Neuronal stem cell (in vitro differentiated cells): Measurements from ENCODE around the gene TRMT1.
A peak's percentile ranks its signal among the peaks of the same experiment; 100 is the strongest.

Experiments used
- DNase-seq: peaks from one replicate; pipeline ENCODE4 v3.0.0-alpha.2; 2013; ENCODE audit warnings: low spot score
- H2AFZ ChIP-seq: one replicate; pipeline ENCODE4 v1.6.1; 2013; ENCODE audit warnings: mild to moderate bottlenecking, low read length, inconsistent platforms
- H2AK5ac ChIP-seq: 2 replicates; pipeline ENCODE4 v1.6.1; 2013; ENCODE audit warnings: low read depth, mild to moderate bottlenecking, inconsistent platforms, low read length, moderate library complexity, mixed read lengths
- H2BK120ac ChIP-seq: 2 replicates; pipeline ENCODE4 v1.6.1; 2013; ENCODE audit warnings: low read depth, mild to moderate bottlenecking, inconsistent platforms, low read length, moderate library complexity, mixed read lengths
- H2BK12ac ChIP-seq: one replicate; pipeline ENCODE4 v1.6.1; 2013; ENCODE audit warnings: low read length, inconsistent platforms
- H2BK15ac ChIP-seq: 2 replicates; pipeline ENCODE4 v1.6.1; 2013; ENCODE audit warnings: mild to moderate bottlenecking, low read length, inconsistent platforms, mixed read lengths
- H2BK5ac ChIP-seq: one replicate; pipeline ENCODE4 v1.6.1; 2013; ENCODE audit warnings: inconsistent platforms, mild to moderate bottlenecking, low read length, moderate library complexity
- H3K14ac ChIP-seq: one replicate; pipeline ENCODE4 v1.6.1; 2013; ENCODE audit warnings: low read length, inconsistent platforms
- H3K18ac ChIP-seq: 2 replicates; pipeline ENCODE4 v1.6.1; 2013; ENCODE audit warnings: low read length, inconsistent platforms
- H3K23ac ChIP-seq: 2 replicates; pipeline ENCODE4 v1.6.1; 2013; ENCODE audit warnings: low read depth, mild to moderate bottlenecking, mixed read lengths, low read length, inconsistent platforms; ENCODE audit not compliant: poor library complexity
- H3K27ac ChIP-seq: replicated peaks from 3 replicates; pipeline ENCODE4 v1.5.1; 2013; ENCODE audit warnings: low read length, inconsistent platforms
- H3K27me3 ChIP-seq, 3 experiments: 2 replicates each; pipeline ENCODE4 v1.6.1; 2013; ENCODE audit warnings: low read length in 3 of 3, mild to moderate bottlenecking in 2 of 3, inconsistent platforms in 1 of 3, low read depth in 1 of 3, mixed read lengths in 1 of 3, moderate library complexity in 1 of 3; ENCODE audit not compliant: control insufficient read depth in 3 of 3, insufficient read depth in 3 of 3
- H3K36me3 ChIP-seq, 2 donors: replicated peaks in 1 of 2; 2 replicates each; pipeline ENCODE4 v1.6.1; 2013; ENCODE audit warnings: low read length in 2 of 2; ENCODE audit not compliant: control insufficient read depth in 2 of 2, insufficient read depth in 2 of 2
- H3K4ac ChIP-seq: 2 replicates; pipeline ENCODE4 v1.6.1; 2013; ENCODE audit warnings: inconsistent platforms, mild to moderate bottlenecking, low read length, moderate library complexity
- H3K4me1 ChIP-seq, 2 donors: 1 replicate in 1 of 2; 2 replicates in 1 of 2; pipeline ENCODE4 v1.6.1; 2013; ENCODE audit warnings: low read length in 2 of 2, low read depth in 1 of 2; ENCODE audit not compliant: control insufficient read depth in 2 of 2, insufficient read depth in 1 of 2
- H3K4me2 ChIP-seq: one replicate; pipeline ENCODE4 v1.6.1; 2013; ENCODE audit warnings: mild to moderate bottlenecking, low read length, inconsistent platforms; ENCODE audit not compliant: insufficient read depth, poor library complexity, severe bottlenecking
- H3K4me3 ChIP-seq, 2 donors: 2 replicates each; pipeline ENCODE4 v1.5.1; 2013; ENCODE audit warnings: low read length in 2 of 2, mild to moderate bottlenecking in 2 of 2, inconsistent platforms in 1 of 2, moderate library complexity in 1 of 2
- H3K79me1 ChIP-seq: one replicate; pipeline ENCODE4 v1.6.1; 2013; ENCODE audit warnings: low read depth, mild to moderate bottlenecking, inconsistent platforms, low read length, moderate library complexity
- H3K9ac ChIP-seq: one replicate; pipeline ENCODE4 v1.6.1; 2013; ENCODE audit warnings: mild to moderate bottlenecking, low read depth, low read length, inconsistent platforms; ENCODE audit not compliant: poor library complexity
- H3K9me3 ChIP-seq, 2 donors: replicated peaks in 1 of 2; 2 replicates each; pipeline versions ENCODE3 to v1.6.1; 2013; ENCODE audit warnings: low read length in 2 of 2, mild to moderate bottlenecking in 2 of 2, inconsistent platforms in 1 of 2, low read depth in 1 of 2, mixed read lengths in 1 of 2, moderate library complexity in 1 of 2; ENCODE audit not compliant: control insufficient read depth in 2 of 2, insufficient read depth in 1 of 2
- H4K8ac ChIP-seq: one replicate; pipeline ENCODE4 v1.6.1; 2013; ENCODE audit warnings: low read depth, mild to moderate bottlenecking, inconsistent platforms, low read length, moderate library complexity
- H4K91ac ChIP-seq: one replicate; pipeline ENCODE4 v1.6.1; 2013; ENCODE audit warnings: low read length, low read depth, mild to moderate bottlenecking, inconsistent platforms; ENCODE audit not compliant: poor library complexity
- WGBS, 2 donors: extraction: QIAGEN DNeasy Blood & Tissue Kit; methylation state at CpG; one replicate each; pipeline ENCODE4 v1.1.7; 2013; ENCODE audit warnings: missing lambda C conversion rate in 2 of 2, mixed read lengths in 1 of 2; ENCODE audit not compliant: insufficient read length in 2 of 2, insufficient replicate concordance in 1 of 2; ENCODE audit errors: extremely low coverage in 2 of 2; 5-methylcytosine and 5-hydroxymethylcytosine counted together

TRMT1 gene

DNA sequence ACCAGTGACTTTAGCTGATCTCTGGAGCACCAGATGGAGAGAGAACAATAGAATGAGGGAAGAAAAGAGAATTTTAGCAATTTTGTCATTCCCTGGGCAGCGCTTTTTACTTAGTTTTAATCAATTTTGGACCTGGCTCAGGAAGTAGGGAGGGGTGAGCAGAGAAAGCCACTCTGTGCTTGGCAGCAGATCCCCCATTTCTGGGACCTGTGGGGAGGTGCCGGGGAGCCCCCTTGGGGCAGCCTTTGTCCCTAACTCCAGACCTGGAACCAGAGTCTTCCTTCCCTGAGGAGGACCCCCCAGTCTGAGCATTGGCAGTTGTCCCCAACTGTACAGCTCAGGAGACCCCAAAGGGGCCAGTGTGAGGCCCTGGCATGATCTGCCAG lies 24.4 kb downstream of the TRMT1 start:
- no peak overlapping the region for H2BK12ac ChIP-seq
- no peak overlapping the region for H4K91ac ChIP-seq
- no peak overlapping the region for H3K4me3 ChIP-seq
- no peaks in the 10 kb centered on the region for H3K79me1 ChIP-seq
- peak overlapping the region; percentile 88 for H3K18ac ChIP-seq
- no peak overlapping the region for H4K8ac ChIP-seq
- H3K36me3 ChIP-seq: no peaks in the 10 kb centered on the region
- peak overlapping the region; percentile 82 for H2AK5ac ChIP-seq
- no peak overlapping the region for H3K9ac ChIP-seq
- WGBS, 2 donors: no CpG with 5 or more reads among the region's 2 CpGs
- H2BK15ac ChIP-seq: no peak overlapping the region
- H3K23ac ChIP-seq: no peak overlapping the region
- no peak overlapping the region for H3K27ac ChIP-seq
- DNase-seq: no peak
- no peak overlapping the region for H3K4me2 ChIP-seq
- H2BK5ac ChIP-seq: no peak overlapping the region
- H3K9me3 ChIP-seq: no peaks in the 10 kb centered on the region
- H3K4ac ChIP-seq: no peak overlapping the region
- no peak overlapping the region for H3K14ac ChIP-seq
- H2AFZ ChIP-seq: no peak overlapping the region
- H3K4me1 ChIP-seq: peaks cover 24 to 42% of the 10 kb centered on the region in 2 donors
- no peak overlapping the region for H2BK120ac ChIP-seq
- H3K27me3 ChIP-seq: peaks cover 0 to 92% (median 34%) of the 10 kb centered on the region in 3 experiments

GRCh38 chr19:13091400-13092157 lies 25.0 kb downstream of the TRMT1 start:
- H2AFZ ChIP-seq: no peak overlapping the region
- no peak overlapping the region for H2AK5ac ChIP-seq
- no peak overlapping the region for H3K9ac ChIP-seq
- no peaks in the 10 kb centered on the region for H3K79me1 ChIP-seq
- H3K4me2 ChIP-seq: no peak overlapping the region
- peak overlapping the region; percentile 76 for H3K23ac ChIP-seq
- H3K4me1 ChIP-seq: peaks cover 24 to 42% of the 10 kb centered on the region in 2 donors
- no peak overlapping the region for H3K4ac ChIP-seq
- H3K4me3 ChIP-seq: no peak overlapping the region
- no peak overlapping the region for H3K27ac ChIP-seq
- no peak for DNase-seq
- peak overlapping the region; percentile 24 for H3K18ac ChIP-seq
- no CpG with 5 or more reads among the region's 25 CpGs for WGBS, 2 donors
- H4K8ac ChIP-seq: no peak overlapping the region
- H4K91ac ChIP-seq: no peak overlapping the region
- no peak overlapping the region for H2BK5ac ChIP-seq
- H3K14ac ChIP-seq: no peak overlapping the region
- H3K9me3 ChIP-seq: no peaks in the 10 kb centered on the region
- peaks cover 0 to 92% (median 28%) of the 10 kb centered on the region in 3 experiments for H3K27me3 ChIP-seq
- no peak overlapping the region for H2BK12ac ChIP-seq
- no peak overlapping the region for H2BK120ac ChIP-seq
- H2BK15ac ChIP-seq: peak overlapping the region; percentile 77
- no peaks in the 10 kb centered on the region for H3K36me3 ChIP-seq

DNA sequence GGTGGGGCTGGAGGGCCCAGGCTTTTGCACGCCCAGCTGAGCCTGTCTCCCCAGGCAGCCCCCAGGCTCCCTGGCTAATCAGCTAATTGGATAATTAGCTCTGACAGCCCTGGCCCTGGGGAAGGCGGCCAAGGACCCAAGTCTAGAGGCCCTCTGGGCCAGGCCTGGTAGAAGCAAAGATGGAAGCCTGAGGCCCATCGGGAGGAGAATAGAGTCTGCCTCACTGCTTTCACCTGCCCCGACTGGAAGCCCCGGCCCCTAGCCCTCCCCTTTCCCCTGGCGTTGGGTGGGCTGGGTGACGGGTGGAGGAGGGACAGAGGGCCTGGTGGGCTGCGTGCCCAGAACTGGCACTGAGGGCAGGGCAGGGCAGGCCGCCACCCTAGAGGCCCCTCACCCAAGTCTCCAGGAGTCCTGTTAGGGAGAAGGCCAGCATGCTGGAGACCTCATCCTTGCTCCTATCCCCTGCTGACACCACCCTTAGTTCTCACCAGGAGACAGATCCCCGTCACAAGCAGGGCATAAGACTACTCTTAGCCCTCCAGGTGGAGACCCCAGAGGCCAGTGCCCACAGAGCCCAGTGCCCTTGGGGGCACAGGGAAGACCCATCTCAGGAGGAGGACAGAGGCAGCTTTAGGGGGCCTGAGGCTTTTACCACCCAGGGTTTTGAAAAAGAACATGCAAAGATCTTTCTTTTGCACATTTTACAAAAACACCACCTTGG lies 25.9 kb downstream of the TRMT1 start:
- Histone ChIP-seq H2BK12ac (no peak overlapping the region), H3K4me1 (peaks cover 24 to 34% of the 10 kb centered on the region in 2 donors), H3K4me3 (no peak overlapping the region), H4K8ac (no peak overlapping the region), H3K27ac (no peak overlapping the region), H3K18ac (no peak overlapping the region), H2BK120ac (no peak overlapping the region), H3K4me2 (no peak overlapping the region), H3K27me3 (peaks cover 0 to 92% (median 27%) of the 10 kb centered on the region in 3 experiments), H2BK5ac (no peak overlapping the region), H4K91ac (no peak overlapping the region), H3K79me1 (no peaks in the 10 kb centered on the region), H2AFZ (no peak overlapping the region), H3K23ac (no peak overlapping the region), H3K14ac (no peak overlapping the region), H3K9ac (no peak overlapping the region), H2BK15ac (no peak overlapping the region), H2AK5ac (no peak overlapping the region), H3K4ac (no peak overlapping the region), H3K9me3 (no peaks in the 10 kb centered on the region), H3K36me3 (no peaks in the 10 kb centered on the region)
- WGBS, 2 donors: no CpG with 5 or more reads among the region's 10 CpGs
- no peak for DNase-seq

- H3K23ac ChIP-seq: peak overlapping the region; percentile 13
- H3K79me1 ChIP-seq: no peaks in the 10 kb centered on the region
- H3K4me3 ChIP-seq: no peak overlapping the region
- no peak overlapping the region for H3K14ac ChIP-seq
- no peak overlapping the region for H3K27ac ChIP-seq
- H3K4ac ChIP-seq: no peak overlapping the region
- peak overlapping the region; percentile 25 for H3K18ac ChIP-seq
- H2BK12ac ChIP-seq: peak overlapping the region; percentile 52
- H3K9me3 ChIP-seq: no peaks in the 10 kb centered on the region
- H3K4me2 ChIP-seq: no peak overlapping the region
- no peak for DNase-seq
- peaks cover 19 to 28% of the 10 kb centered on the region in 2 donors for H3K4me1 ChIP-seq
- peak overlapping the region; percentile 30 for H2AK5ac ChIP-seq
- H3K9ac ChIP-seq: peak overlapping the region; percentile 25
- WGBS, 2 donors: no CpG with 5 or more reads among the region's 12 CpGs
- H3K36me3 ChIP-seq: no peaks in the 10 kb centered on the region
- H2BK120ac ChIP-seq: no peak overlapping the region
- H3K27me3 ChIP-seq: peaks cover 0 to 92% (median 25%) of the 10 kb centered on the region in 3 experiments
- peak overlapping the region; percentile 4 for H2BK5ac ChIP-seq
- H2AFZ ChIP-seq: no peak overlapping the region
- peak overlapping the region; percentile 1 for H4K91ac ChIP-seq
- H2BK15ac ChIP-seq: no peak overlapping the region
- H4K8ac ChIP-seq: no peak overlapping the region
These were observed 26.6 kb downstream of the TRMT1 start for GRCh38 chr19:13089857-13090507.
